ENCODE results near the gene MRC1.

The MRC1 gene

DNA sequence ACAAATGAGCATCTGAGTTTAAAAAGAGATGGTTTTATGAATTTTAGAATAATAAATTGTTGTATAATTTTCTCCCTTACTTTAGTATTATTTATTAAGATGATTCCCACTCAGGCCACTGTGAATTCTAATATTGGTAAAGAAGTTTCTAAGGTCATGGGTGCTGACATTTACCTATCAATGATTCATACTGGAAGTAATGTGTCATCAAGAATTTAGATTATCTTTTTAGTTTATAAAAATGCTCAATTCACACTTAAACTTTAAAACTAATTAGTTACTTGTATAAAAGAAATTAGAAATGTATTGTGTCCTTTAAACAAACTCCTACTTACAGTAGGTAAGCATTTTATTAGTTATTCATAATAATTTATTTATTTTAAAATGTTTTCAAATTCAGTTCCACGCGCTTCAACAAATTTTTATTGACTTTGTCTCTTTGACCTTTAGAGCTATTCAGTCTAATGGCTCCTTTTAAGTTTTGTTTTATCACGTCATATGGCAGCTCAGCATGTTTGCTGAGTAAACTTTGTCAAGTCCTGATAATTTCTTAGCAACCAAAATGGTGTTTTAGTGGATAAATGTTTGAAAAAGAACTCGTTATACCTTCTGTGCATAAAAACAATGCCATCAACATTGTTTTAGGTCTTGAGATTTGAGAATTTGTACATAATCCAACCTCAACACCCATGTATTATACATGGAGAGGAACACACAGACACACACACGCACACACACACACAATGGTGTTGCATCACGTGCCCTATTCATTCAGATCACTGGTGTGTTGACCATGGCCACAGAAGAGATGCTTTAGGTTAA lies 15.1 kb upstream of the MRC1 start:
- no peaks in the 10 kb centered on the region for H3K27me3 ChIP-seq (replicated peaks; ENCODE audit: control insufficient read depth, insufficient read depth, low read length, poor library complexity, severe bottlenecking)
- H3K36me3 ChIP-seq (ENCODE audit: control insufficient read depth, insufficient read depth, low read length) = no peaks in the 10 kb centered on the region
- no peak overlapping the region for H3K27ac ChIP-seq (ENCODE audit: insufficient read depth, low read length, poor library complexity, severe bottlenecking)
- H3K4me1 ChIP-seq (ENCODE audit: control insufficient read depth, insufficient read depth, low read length, poor library complexity, severe bottlenecking) = no peaks in the 10 kb centered on the region
- H3K9me3 ChIP-seq (ENCODE audit: control insufficient read depth, low read length) = no peaks in the 10 kb centered on the region
- DNase-seq = no peak
- no peak overlapping the region for H3K4me3 ChIP-seq (ENCODE audit: insufficient read depth, low read depth, low read length, poor library complexity, severe bottlenecking)

DNA sequence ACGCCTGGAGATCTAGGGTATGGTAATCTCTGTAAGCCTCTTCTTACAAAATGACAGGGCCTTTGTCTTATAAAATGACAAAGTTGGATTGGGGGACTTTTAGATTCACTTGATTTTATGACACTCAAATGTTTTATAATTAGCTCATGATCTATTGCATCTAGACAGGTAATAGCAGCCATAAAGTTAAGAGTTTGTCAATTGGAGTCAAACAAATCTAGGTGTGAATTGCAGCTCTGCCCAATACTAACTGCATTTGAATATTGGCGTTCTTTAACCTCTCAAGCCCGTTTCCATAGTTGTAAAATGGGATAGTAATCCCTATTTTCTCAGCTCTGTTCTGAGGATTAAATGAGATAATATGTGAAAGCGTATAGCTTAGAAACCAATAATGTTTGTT lies 14.1 kb upstream of the MRC1 start:
- H3K4me3 ChIP-seq (ENCODE audit: insufficient read depth, low read depth, low read length, poor library complexity, severe bottlenecking) = no peak overlapping the region
- H3K9me3 ChIP-seq (ENCODE audit: control insufficient read depth, low read length) = no peaks in the 10 kb centered on the region
- no peaks in the 10 kb centered on the region for H3K4me1 ChIP-seq (ENCODE audit: control insufficient read depth, insufficient read depth, low read length, poor library complexity, severe bottlenecking)
- no peaks in the 10 kb centered on the region for H3K27me3 ChIP-seq (replicated peaks; ENCODE audit: control insufficient read depth, insufficient read depth, low read length, poor library complexity, severe bottlenecking)
- H3K36me3 ChIP-seq (ENCODE audit: control insufficient read depth, insufficient read depth, low read length) = no peaks in the 10 kb centered on the region
- H3K27ac ChIP-seq (ENCODE audit: insufficient read depth, low read length, poor library complexity, severe bottlenecking) = no peak overlapping the region
- no peak for DNase-seq

DNA sequence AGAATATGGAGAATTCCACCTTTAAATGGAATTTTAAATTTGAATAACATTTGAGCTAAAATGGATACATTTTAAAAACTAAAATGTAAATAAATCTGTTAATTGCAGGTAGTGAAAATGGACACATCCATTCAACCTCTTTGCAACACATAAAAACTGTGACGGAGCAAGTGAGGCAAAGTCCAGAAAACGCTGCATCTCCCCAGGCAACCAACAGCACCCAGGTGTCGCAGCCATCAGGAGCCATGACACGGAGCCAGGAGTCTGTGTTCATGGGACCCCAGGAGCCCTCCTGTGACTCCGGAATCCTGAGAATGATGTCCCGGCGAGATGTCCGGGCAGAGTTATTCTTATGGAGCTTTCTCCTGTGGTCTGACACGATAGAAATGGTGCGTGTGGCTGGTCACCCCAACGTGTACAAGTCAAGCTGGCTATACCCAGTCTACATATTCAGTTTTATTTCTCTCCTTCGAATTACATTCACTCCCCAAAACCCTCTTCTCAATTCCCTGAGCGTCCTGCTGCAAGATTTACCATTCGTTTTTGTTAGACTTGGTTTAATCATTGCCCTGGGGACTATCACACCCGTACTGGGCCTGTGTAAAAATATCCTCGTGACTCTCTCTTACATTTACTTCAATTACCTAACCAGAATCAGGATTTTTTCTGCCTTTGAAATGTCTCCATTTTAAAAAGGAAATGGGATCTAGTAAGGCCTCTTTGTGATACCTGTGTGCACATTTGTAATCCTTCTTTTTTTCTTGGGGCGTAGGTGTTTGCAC lies 13.1 kb upstream of the MRC1 start:
- no peak overlapping the region for H3K4me3 ChIP-seq (ENCODE audit: insufficient read depth, low read depth, low read length, poor library complexity, severe bottlenecking)
- no peak for DNase-seq
- no peaks in the 10 kb centered on the region for H3K9me3 ChIP-seq (ENCODE audit: control insufficient read depth, low read length)
- no peaks in the 10 kb centered on the region for H3K4me1 ChIP-seq (ENCODE audit: control insufficient read depth, insufficient read depth, low read length, poor library complexity, severe bottlenecking)
- no peaks in the 10 kb centered on the region for H3K36me3 ChIP-seq (ENCODE audit: control insufficient read depth, insufficient read depth, low read length)
- no peak overlapping the region for H3K27ac ChIP-seq (ENCODE audit: insufficient read depth, low read length, poor library complexity, severe bottlenecking)
- no peaks in the 10 kb centered on the region for H3K27me3 ChIP-seq (replicated peaks; ENCODE audit: control insufficient read depth, insufficient read depth, low read length, poor library complexity, severe bottlenecking)

DNA sequence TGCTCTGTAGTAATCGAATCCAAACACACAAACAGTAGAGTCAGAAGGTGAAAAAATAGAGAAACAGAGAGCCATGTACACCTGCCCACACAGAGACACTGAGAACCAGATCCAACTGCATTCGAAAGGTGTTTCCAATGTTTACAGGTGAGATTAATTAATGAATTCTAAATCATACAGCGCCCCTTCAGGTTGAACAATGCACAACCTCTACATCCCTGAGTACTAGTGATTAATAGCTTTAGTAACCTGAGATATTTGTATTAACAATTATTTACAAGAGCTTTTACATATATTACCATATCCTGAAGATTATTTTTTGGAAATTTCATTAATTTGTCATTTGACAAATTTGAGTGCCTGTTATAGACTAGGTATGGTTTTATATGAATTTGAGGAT lies 7.6 kb upstream of the MRC1 start:
- H3K27me3 ChIP-seq (replicated peaks; ENCODE audit: control insufficient read depth, insufficient read depth, low read length, poor library complexity, severe bottlenecking) = no peaks in the 10 kb centered on the region
- no peak for DNase-seq
- H3K9me3 ChIP-seq (ENCODE audit: control insufficient read depth, low read length) = no peaks in the 10 kb centered on the region
- no peaks in the 10 kb centered on the region for H3K4me1 ChIP-seq (ENCODE audit: control insufficient read depth, insufficient read depth, low read length, poor library complexity, severe bottlenecking)
- no peak overlapping the region for H3K4me3 ChIP-seq (ENCODE audit: insufficient read depth, low read depth, low read length, poor library complexity, severe bottlenecking)
- H3K27ac ChIP-seq (ENCODE audit: insufficient read depth, low read length, poor library complexity, severe bottlenecking) = no peak overlapping the region
- H3K36me3 ChIP-seq (ENCODE audit: control insufficient read depth, insufficient read depth, low read length) = no peaks in the 10 kb centered on the region

DNA sequence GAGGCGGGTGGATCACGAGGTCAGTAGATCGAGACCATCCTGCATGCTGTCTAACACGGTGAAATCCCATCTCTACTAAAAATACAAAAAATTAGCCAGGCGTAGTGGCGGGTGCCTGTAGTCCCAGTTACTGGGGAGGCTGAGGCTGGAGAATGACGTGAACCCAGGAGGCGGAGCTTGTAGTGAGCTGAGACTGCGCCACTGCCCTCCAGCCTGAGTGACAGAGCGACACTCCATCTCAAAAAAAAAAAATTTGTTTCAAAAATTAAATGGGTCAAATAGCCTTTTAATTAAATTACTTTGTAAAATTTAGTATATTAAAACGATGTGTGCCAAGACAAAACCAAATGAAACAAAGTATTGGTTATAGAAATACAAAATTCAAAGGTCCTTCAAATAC lies 6.8 kb upstream of the MRC1 start:
- no peaks in the 10 kb centered on the region for H3K27me3 ChIP-seq (replicated peaks; ENCODE audit: control insufficient read depth, insufficient read depth, low read length, poor library complexity, severe bottlenecking)
- no peak overlapping the region for H3K4me3 ChIP-seq (ENCODE audit: insufficient read depth, low read depth, low read length, poor library complexity, severe bottlenecking)
- no peaks in the 10 kb centered on the region for H3K9me3 ChIP-seq (ENCODE audit: control insufficient read depth, low read length)
- H3K27ac ChIP-seq (ENCODE audit: insufficient read depth, low read length, poor library complexity, severe bottlenecking) = no peak overlapping the region
- H3K4me1 ChIP-seq (ENCODE audit: control insufficient read depth, insufficient read depth, low read length, poor library complexity, severe bottlenecking) = no peaks in the 10 kb centered on the region
- DNase-seq = no peak
- no peaks in the 10 kb centered on the region for H3K36me3 ChIP-seq (ENCODE audit: control insufficient read depth, insufficient read depth, low read length)

DNA sequence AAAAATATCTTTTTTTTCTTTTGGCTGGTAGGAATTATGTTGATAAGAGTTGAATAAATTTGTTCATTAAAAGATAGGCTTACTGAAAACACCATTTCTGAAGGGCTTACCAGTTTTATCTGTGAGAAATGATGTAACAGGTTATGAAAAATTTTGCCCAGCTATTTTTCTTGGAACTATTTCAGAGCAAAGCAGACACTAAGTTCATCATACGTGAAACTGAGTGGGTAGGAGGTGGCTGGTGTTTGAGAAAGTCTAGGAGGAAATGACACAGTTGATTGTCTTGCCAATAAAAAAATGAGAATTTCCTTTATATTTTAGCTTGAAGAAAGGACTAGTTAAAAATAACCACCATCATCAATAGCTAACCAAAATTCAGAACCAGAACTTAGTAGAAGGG lies 6.2 kb upstream of the MRC1 start:
- no peak overlapping the region for H3K4me3 ChIP-seq (ENCODE audit: insufficient read depth, low read depth, low read length, poor library complexity, severe bottlenecking)
- H3K27ac ChIP-seq (ENCODE audit: insufficient read depth, low read length, poor library complexity, severe bottlenecking) = no peak overlapping the region
- H3K27me3 ChIP-seq (replicated peaks; ENCODE audit: control insufficient read depth, insufficient read depth, low read length, poor library complexity, severe bottlenecking) = no peaks in the 10 kb centered on the region
- H3K36me3 ChIP-seq (ENCODE audit: control insufficient read depth, insufficient read depth, low read length) = no peaks in the 10 kb centered on the region
- H3K4me1 ChIP-seq (ENCODE audit: control insufficient read depth, insufficient read depth, low read length, poor library complexity, severe bottlenecking) = no peaks in the 10 kb centered on the region
- DNase-seq = no peak
- no peaks in the 10 kb centered on the region for H3K9me3 ChIP-seq (ENCODE audit: control insufficient read depth, low read length)

DNA sequence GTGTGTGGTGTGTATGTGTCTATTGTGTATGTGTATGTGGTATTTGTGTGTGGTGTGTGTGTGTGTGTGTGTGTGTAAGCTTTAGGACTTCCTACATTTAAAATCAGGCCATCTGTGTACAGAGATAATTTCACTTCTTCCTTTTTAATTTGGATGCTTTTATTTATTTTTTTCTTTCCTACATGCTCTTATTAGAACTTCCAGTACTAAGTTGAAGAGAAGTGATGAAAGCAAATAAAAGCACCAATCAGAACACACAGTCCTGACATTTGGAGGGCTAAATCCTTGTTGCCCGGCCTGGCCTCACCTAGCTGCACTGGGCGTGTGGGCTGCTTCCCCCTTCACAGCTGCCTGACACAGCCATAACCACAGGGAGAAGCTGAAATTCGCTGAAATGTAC lies 3.8 kb upstream of the MRC1 start:
- H3K4me1 ChIP-seq (ENCODE audit: control insufficient read depth, insufficient read depth, low read length, poor library complexity, severe bottlenecking) = no peaks in the 10 kb centered on the region
- no peak overlapping the region for H3K4me3 ChIP-seq (ENCODE audit: insufficient read depth, low read depth, low read length, poor library complexity, severe bottlenecking)
- H3K36me3 ChIP-seq (ENCODE audit: control insufficient read depth, insufficient read depth, low read length) = no peaks in the 10 kb centered on the region
- DNase-seq = no peak
- H3K9me3 ChIP-seq (ENCODE audit: control insufficient read depth, low read length) = no peaks in the 10 kb centered on the region
- H3K27me3 ChIP-seq (replicated peaks; ENCODE audit: control insufficient read depth, insufficient read depth, low read length, poor library complexity, severe bottlenecking) = no peaks in the 10 kb centered on the region
- no peak overlapping the region for H3K27ac ChIP-seq (ENCODE audit: insufficient read depth, low read length, poor library complexity, severe bottlenecking)

DNA sequence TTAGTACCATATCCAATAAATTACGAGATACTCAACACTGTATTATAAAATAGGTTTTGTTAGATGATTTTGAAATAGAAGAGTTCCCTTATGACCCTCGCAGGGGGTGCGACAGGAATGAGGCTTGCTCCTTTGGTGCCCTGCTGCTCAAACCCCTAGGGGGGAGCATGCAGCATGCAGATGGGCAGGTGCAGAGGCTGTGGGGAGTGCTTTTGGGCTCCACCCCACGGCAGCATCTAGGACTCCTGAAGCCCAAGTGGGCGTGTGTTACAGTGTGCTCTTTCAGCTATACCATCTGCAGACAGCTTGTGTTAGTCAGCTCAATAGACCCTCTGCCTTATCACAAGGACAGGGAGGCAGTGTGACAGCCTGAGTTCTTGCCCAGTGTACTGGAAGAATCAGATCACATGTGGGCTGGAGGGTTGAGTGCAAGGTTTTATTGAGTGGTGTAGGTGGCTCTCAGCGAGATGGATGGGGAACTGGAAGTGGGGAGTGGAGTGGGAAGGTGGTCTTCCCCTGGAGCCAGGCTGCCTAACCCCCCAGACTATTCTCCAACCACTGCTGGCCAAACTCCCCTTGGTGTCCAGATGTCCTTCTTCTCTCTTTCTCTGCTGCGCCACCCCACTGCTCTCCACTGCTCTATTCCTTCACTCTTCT lies 3.1 kb upstream of the MRC1 start:
- H3K4me1 ChIP-seq (ENCODE audit: control insufficient read depth, insufficient read depth, low read length, poor library complexity, severe bottlenecking) = no peaks in the 10 kb centered on the region
- no peak overlapping the region for H3K27ac ChIP-seq (ENCODE audit: insufficient read depth, low read length, poor library complexity, severe bottlenecking)
- H3K27me3 ChIP-seq (replicated peaks; ENCODE audit: control insufficient read depth, insufficient read depth, low read length, poor library complexity, severe bottlenecking) = no peaks in the 10 kb centered on the region
- no peak for DNase-seq
- no peaks in the 10 kb centered on the region for H3K36me3 ChIP-seq (ENCODE audit: control insufficient read depth, insufficient read depth, low read length)
- no peaks in the 10 kb centered on the region for H3K9me3 ChIP-seq (ENCODE audit: control insufficient read depth, low read length)
- no peak overlapping the region for H3K4me3 ChIP-seq (ENCODE audit: insufficient read depth, low read depth, low read length, poor library complexity, severe bottlenecking)

DNA sequence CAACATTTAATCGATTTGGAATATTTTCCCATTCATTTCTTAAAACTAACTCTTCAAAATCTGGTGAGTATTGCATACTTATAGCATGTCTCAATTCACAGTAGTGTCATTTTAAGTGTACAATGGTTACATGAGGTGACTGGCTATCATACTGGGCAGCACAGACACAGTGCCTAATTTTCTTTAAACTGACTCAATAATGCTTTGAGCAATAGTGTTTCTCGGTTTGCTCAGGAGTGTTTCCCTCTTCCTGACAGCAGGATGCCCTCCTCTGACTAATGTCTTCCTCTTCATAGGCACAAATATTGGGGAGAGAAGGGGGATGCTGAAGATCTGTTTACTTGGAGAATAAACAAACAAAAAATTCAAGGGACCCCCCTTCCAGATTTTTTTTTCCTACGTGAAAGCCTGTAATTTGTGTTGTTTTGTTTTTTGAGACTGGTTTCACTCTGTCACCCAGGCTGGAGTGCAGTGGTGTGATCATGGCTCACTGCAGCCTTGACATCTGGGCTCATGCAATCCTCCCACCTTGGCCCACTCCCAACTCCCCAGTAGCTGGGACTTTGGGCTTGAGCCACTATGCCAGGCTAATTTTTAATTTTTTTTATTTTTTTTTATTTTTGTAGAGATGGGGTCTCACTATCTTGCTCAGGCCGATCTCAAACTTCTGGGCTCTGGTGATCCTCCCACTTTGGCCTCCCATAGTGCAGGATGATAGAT lies 2.2 kb downstream of the MRC1 start:
- no peaks in the 10 kb centered on the region for H3K36me3 ChIP-seq (ENCODE audit: control insufficient read depth, insufficient read depth, low read length)
- DNase-seq = no peak
- H3K4me1 ChIP-seq (ENCODE audit: control insufficient read depth, insufficient read depth, low read length, poor library complexity, severe bottlenecking) = no peaks in the 10 kb centered on the region
- no peaks in the 10 kb centered on the region for H3K27me3 ChIP-seq (replicated peaks; ENCODE audit: control insufficient read depth, insufficient read depth, low read length, poor library complexity, severe bottlenecking)
- no peak overlapping the region for H3K27ac ChIP-seq (ENCODE audit: insufficient read depth, low read length, poor library complexity, severe bottlenecking)
- H3K4me3 ChIP-seq (ENCODE audit: insufficient read depth, low read depth, low read length, poor library complexity, severe bottlenecking) = no peak overlapping the region
- no peaks in the 10 kb centered on the region for H3K9me3 ChIP-seq (ENCODE audit: control insufficient read depth, low read length)
